ENCODE data around the gene PHACTR1.
"Not testable (repeated sequence)": the region's sequence is repeated elsewhere in the genome, so short reads cannot be mapped to it uniquely, and the experiment has no call there.

Gene PHACTR1

DNA sequence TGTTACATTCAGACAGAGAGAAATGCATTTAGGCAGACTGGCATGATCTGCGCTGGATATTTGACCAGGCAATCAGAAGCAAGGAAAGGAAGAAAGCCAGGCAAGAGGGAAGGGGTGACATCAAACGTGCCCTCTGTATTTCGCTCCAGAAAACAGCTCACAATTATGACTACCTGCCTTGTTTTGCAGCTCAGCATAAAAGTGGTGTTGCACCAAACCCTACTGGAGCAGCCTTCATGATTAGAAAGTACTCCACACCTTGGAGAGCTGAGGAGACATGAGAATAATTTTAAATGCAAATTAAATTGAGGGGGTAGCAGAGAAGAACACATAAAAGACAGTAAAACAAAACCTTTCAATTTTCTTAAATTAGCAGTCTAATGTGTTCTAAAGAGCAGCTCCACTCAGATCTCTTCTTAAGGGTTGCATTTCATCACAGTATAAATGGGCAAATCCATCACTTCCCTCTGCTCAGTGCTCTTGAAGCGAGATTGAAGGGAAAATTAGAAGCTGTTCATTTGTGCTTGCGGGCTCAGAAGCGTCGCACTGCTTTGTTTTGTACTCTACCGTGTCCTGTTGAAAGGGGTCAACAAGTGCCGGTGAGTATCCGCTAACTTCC, at the start of gene PHACTR1:
Gene PHACTR1, plus strand, starts transcription at position 470 of the 619 bp plus-strand sequence.
- no peak for DNase-seq (ENCODE audit: low read depth in 2 of 2)

DNA sequence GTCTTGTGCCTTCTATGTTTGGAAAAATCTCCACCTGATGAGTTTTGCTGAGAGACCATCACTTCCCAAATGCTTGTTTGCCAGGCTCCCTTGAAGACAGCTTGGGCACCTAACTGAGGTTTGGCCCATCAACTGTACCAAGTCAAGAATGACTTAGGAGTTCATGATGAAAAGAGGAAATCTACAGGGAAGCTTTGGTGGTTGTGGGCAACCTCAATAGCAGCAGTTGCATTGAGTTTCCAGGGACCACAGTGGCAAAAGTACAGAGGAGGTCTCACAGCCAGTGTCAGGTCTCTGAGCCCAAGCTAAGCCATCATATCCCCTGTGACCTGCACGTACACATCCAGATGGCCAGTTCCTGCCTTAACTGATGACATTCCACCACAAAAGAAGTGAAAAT, 49.7 kb upstream of the PHACTR1 start:
- DNase-seq (ENCODE audit: low read depth in 2 of 2), result no peak

DNA sequence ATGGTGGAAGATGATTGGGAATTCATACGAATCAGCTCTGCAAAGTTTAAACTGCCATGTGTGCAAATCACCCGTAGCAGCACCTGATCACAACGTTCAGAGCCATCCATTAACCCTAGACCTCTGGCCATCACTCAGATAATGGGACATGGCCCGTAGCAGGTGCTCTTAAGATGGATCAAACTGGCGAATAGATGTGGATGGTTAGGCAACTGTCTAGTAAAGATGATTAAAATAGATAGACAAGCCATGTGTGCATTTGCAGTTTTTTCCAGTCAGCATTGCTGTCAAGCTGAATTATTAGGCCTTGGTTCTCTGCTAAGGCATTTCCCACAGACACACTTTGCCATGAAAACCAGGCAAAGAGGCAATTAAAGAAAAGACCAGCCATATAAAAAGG, 40.6 kb upstream of the PHACTR1 start:
- DNase-seq (ENCODE audit: low read depth in 2 of 2), result no peak

DNA sequence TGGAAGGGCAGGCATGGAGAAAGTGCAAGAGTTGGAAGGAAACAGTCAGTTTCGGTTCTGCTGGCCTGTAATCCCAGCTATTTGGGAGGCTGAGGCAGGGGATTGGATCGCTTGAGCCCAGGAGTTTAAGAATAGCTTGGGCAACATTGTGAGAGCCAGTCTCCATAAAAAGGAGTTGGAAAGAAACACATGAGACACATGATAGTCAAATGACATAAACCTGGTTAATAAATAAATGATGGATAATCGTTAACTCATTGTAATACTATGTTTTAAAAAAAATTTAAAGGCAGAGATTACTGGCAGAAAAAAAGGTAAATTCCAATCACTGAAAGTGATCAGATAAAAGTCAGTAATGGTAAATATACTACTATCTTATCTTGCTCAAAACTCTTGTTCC, 37.2 kb upstream of the PHACTR1 start:
- no peak for DNase-seq (ENCODE audit: low read depth in 2 of 2)

DNA sequence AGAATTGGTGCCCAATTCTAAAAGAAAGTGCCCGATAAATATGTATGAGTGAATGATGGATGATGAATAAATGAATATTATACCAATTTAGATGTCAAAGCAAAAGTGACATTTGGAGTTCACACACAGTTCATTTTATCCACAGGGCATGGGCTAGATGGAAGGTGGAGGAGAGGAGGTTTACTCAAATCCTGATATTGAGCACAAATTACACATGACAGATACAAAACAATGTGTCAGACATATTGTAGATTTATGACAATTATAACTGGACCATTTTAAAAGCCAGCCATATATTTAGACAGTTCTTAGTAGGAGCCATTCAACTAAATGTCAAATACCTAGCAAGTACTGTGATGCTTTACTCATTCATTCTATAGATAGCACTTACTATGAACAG, 23.4 kb upstream of the PHACTR1 start:
- no peak for DNase-seq (ENCODE audit: low read depth in 2 of 2)

DNA sequence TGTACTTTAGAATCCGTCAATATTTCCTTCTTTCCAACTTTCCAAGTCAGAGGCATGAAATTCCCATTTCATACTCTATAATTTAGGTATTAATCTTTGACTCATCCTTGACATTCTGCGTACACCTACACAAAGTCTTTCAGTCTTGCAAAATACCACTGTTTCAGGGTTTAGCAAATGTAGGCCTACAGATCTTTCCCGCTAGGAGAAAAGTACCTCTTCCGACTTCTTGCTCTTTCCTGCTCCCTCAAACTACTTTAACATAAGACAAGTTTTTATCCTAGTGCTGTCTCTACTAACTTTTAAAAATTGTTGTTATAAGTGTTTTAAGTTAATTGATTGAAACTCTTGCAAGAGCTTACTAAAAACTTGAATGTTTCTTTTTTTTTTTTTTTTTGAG, 18.3 kb upstream of the PHACTR1 start:
- DNase-seq (ENCODE audit: low read depth in 2 of 2), result no peak

DNA sequence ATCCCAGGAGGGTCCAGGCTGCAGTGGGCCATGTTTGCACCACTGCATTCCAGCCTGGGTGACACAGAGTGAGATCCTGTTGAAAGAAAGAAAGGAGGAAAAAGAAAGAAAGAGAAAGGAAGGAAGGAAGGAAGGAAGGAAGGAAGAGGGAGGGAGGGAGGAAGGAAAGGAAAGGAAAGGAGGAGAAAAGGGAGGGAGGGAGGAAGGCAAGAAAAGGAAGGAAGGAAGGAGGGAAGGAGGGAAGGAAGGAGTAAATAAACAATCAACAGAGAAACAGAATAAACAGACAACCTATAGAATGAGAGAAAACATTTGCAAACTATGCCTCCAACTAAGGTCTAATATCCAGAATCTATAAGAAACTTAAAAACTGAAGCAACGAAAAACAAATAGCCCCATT, 11.6 kb upstream of the PHACTR1 start:
- DNase-seq (ENCODE audit: low read depth in 2 of 2), result no peak

DNA sequence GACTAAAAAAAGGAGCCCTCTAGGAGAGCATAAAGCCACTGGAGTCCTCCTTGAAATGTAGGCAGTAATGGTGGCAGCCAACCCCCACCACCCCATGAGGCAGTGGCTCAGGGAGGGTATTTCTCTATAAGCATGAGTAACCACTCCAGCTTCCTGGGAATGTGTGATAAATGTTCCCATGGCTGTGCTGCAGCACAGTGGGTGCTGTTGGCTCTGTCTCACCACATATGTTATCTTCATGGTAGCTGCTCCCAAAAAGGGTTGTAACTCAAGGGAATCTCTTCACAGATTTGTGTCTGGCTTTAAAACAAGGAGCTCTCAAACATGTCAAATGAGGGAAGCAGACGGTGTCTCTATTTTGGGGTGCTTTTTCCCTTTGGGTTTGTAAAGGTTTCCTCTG, 7.5 kb upstream of the PHACTR1 start:
- peak; percentile 66 to 67 for DNase-seq (ENCODE audit: low read depth in 2 of 2)

DNA sequence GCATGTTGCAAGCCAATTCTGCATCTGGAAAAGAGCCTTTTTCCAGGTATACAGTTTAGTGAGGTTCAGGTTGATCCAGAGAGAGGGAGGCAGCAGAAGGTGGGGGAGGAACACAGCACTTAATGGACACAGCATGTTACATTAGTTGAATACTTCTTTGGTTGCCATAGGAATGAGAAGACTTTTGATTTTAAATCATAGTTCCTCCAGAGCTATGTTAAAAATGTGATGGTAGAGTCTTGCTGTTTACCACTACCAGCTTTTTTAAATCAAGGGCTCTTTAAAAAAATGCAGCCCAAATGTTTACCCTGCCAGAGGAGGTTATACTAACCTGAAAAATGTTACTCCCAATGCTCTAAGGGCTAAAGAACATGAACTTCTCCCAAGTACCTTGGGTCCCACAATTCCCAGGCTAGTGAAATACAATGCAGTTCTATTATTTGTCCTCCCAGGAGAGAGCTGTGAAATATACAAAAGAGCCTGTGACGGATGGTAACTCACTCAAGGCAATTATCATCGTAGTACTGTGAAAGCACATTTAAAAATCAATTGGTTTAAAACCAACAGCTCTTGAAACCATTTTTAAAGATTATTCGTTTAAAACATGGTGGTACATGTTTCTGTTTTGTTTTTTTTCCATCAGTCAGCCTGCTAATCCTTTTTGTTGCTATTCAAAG, 6.9 kb upstream of the PHACTR1 start:
- peak; percentile 55 to 62 for DNase-seq (ENCODE audit: low read depth in 2 of 2)

DNA sequence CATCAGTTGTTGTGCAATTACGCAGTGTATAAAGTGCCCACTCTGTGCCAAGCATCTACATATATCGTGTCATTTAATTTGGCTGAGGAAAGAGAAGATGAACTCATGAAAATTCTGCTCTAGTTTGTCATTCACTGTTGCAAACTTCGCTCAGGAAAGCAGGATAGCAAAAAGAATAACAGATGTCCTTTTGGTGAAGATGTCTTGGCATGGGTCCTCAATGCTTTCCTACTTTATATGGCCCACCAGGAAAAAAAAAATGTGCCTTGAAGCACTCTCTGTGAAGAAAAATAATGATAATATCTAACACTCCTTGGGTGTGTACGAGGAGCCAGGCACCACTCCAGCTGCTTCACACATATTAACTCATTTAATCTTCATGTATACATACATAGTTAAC, 5.6 kb upstream of the PHACTR1 start:
- no peak for DNase-seq (ENCODE audit: low read depth in 2 of 2)

DNA sequence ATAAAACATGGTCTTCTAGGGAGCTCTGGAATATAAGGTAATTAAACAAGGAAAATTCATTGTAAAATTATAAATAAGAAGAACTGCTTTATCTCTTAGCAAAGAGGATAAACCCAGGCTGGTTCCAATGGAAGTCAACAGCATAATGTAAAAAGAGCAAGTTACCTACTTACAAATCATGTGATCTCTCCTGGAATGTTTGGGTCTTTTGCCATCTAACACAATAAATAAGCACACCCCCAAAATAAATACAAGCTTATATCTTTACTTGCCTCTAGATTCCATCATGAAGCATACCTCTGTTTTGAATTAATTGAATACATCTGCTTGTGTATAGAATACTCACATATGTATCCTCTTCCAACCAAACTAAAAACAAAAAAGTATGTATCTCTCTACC, 2.5 kb upstream of the PHACTR1 start:
- DNase-seq (ENCODE audit: low read depth in 2 of 2), result no peak

DNA sequence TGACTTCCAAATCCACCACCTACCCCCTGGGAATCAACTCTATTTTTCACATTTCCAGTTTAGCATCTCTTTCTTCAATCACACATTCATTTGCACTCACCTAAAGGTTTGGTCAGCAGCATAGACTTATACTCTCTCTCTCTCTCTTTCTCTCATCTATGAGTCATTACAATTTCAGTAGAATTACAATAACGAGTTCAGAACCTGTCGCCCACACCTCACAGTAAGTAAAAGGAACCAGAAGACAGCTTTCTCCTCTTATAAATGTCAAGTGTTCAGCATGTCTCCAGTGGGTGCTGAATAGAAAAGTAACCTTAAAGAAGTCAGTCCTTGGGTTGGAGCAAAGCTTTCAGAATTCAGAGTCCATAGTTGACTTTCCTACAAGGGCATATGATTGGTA, 1.1 kb upstream of the PHACTR1 start:
- no peak for DNase-seq (ENCODE audit: low read depth in 2 of 2)

DNA sequence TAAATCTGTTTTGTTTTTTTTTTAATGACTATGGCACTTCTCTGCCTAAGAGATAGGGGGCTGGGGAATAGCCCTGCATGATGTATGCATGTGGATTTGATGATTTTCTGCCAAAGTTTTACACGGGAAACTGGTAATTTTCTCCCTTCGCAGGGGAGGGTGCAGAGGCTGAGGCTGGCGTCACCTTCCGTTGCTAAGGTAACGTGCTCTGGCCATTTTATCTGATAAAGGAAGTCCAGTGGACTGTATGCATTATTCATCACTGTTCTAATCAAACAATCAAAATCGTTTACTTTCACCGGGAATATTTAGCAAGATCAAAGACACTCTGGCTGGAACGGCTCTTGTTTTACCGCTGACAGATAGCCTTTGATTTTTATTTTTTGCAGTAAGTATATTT, 789 bp downstream of the PHACTR1 start:
- no peak for DNase-seq (ENCODE audit: low read depth in 2 of 2)

DNA sequence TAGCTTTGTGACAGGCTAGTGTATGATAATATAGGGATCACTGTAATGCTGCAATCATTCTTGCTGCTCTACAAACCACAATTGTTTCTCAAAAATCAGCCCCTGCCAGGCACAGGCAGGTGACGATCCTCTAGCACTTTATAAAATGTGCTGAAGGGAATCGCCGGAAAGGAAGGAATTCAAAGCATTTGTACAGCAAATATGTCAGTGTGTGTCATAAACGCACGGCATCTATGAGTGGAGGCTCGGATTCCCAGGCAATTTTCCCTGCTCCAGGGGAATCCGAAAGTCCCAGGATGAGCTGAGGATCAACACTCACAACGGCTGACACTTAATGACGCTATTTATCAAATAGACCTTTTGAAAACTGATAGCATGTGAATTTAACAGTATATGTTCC, 1.4 kb downstream of the PHACTR1 start:
- DNase-seq (ENCODE audit: low read depth in 2 of 2), result peak; percentile 57 to 64

DNA sequence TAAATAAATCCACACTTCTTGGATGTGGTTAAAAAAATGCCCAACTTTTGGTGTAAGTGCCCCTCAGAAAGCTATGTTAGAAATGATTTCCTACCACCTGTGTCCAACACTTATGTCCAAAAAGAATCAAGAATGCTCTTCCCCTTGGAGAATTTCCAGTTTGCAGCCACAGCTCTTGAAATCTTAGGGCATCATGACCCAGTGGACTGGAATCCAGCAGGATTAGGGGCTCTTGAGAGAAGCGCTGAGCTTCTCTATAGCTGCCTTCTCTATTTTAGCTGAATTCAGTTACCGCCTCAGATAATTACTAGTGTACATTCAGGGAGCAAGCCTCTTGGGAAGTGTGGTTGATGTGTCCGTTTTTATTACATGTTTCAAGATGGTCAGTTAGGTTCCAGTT, 2.5 kb downstream of the PHACTR1 start:
- no peak for DNase-seq (ENCODE audit: low read depth in 2 of 2)

DNA sequence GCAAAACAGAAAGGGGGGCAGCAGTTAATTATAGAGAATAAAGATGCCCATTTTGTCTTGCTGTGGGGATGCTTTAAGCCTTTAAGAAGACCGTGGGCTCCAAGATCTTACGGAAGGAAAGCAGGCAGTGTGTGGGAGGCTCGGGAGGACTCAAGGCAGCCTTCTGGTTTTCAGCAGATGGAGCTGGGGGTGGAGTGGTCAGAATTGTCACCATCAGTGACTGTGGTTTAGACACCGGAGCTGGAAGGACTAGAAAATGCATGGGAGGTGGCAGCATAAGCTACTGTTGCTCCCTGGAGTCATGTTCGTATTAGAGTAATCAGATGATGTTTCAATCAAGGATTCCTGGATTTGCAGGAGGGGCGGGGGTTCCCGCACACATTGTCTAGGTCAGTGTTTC, 3.7 kb downstream of the PHACTR1 start:
- DNase-seq (ENCODE audit: low read depth in 2 of 2), result no peak

DNA sequence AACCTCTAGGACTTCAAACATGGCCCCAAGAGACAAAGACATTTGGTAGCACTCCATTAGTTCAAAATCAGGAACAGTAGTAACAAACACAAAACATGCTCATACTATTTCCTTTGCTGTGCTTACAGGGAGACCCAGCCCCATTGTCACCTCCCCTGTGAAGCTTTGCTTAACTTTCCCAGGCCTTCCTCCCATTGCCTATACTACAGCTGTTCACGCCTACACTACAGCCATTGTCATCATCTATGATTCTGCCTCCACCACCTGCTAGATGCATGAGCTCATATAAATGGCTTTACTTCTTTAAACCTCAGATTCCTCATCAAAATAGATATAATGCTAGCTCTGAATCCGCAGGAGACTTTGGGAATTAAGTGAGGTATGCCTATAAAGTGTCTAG, 8.7 kb downstream of the PHACTR1 start:
- DNase-seq (ENCODE audit: low read depth in 2 of 2), result no peak

DNA sequence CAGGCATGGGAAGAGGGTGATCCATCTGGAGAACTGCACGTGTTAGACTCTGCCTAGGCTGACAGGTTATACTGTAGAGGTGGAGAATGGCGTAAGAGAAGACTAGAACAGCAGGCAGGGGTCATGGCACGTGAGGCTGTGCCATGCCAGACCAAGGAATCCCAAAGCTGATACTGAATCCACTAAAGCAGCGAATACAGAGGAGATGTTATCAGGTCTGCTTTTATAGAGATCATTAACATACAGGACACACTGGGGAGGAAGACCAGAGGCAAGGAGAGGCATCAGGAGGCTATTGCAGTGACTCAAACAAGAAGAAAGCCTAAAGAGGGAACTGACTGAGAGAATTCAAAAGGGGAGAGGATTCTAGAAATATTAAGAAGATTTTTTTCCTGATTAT, 12.9 kb downstream of the PHACTR1 start:
- DNase-seq (ENCODE audit: low read depth in 2 of 2), result no peak

DNA sequence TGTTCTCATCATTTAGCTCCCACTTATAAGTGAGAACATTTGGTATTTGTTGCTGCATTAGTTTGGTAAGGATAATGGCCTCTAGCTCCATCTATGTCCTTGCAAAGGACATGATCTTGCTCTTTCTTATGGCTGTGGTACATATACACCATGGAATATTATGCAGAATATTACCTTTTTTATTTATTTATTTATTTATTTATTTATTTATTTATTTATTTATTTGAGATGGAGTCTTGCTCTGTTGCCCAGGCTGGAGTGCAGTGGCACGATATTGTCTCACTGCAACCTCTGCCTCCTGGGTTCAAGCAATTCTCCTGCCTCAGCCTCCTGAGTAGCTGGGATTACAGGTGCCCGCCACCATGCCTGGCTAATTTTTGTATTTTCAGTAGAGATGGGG, 14.2 kb downstream of the PHACTR1 start:
- not testable (repeated sequence) for DNase-seq (ENCODE audit: low read depth in 2 of 2)

DNA sequence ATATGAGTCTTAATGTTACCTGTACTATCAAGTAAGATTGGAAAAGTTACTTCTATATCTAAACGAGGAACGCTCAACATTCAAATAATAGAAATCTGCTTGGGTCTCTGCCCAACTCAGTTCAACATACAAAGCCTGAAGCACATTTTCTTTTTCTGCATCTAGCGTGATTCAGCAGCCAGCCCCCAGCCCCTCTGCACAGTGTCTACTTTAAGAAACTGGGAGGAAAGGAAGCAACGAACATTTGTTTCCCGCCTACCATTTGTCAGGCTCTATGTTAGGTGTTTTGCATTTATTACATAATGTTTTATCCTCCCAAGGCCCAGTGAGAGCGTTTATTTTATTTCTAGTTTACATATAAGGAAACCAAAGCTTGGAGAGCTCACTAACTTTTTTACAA, 17.3 kb downstream of the PHACTR1 start:
- no peak for DNase-seq (ENCODE audit: low read depth in 2 of 2)

DNA sequence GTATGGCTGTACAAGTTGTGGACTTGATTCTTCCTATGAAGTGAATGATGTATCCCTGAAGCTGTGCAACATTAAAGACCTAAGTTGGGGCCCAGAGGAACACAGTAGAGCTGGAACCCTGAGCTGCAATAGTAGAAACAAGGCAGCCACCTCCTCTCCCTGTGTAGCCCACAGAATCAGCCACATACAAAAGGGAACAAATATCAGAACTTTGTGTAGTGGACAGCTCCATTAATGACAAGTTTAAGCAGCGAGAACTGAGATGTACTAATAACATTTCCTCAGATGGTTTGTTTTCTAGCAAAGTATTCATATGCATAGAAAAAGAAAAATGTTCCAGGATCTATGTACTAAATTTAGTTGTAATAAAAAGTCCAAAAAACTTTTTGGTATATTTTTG, 19.2 kb downstream of the PHACTR1 start:
- no peak for DNase-seq (ENCODE audit: low read depth in 2 of 2)

DNA sequence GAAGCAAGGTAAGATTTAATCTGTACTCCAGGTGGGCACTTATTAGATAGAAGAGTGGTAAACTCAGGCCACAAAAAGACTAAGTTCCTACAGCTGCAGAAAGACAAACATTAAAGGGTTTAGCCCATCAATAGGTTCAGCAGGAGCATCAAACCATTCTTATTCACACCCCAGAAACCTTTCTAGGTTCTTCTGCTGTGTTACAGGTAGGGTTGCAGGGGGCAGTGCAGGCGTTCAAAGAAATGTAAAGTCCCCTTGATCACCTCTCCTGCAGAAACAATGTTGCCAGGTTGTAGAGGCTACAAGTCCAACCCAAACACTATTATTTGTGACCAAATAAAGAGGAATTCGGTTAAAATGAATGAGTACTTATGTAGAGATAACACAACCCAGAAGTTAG, 31.8 kb downstream of the PHACTR1 start:
- no peak for DNase-seq (ENCODE audit: low read depth in 2 of 2)

DNA sequence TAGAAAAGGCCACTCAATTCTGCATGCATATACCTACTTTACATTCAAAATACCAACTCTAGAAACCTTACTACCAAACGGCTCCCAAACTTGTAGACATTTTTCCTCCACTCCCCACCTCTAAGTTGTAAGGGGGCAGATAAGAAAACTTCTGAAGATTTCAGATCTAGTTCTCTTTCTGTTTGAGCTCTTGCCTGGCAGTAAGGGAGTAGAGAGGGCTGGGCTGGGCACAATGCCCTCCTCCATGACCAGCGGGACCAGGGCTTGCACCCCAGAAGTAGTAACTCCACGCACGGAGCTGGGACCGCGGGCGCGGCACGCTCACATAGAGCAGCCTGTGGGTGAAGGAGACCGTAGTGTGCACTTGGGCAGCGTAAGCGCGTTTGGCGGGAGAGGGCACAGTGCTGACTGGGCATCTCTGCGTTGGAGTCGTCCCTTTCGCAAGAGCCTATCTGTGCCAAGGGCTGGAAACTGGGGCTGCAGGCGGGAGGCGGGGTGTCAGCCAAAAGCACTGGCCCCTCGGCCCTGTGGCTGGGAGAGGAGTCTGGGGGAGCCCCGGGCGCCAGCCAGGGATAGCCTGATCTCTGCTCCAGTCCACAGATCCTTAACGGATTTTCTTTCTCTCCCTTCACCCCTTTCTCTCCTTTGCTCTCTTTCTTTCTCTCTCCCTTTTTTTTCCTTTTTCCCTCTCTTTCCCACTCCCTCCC, 32.4 kb downstream of the PHACTR1 start:
- no peak for DNase-seq (ENCODE audit: low read depth in 2 of 2)
